ENCODE data around the gene OR5H6. TPM values are rescaled to one million over a fixed set of nuclear protein-coding genes. Genes with fewer than 3 reads are reported as not detected.

Gene OR5H6
- total RNA-seq, 1 donor from 2014 or later: not detected

Other genes starting within 250 kb of the OR5H6 start
- gene GABRR3, start 228.9 kb upstream of the OR5H6 start, total RNA-seq: not detected
- not detected for gene OR5AC2, start 177.1 kb upstream of the OR5H6 start, total RNA-seq
- not detected for gene OR5H1, start 133.5 kb upstream of the OR5H6 start, total RNA-seq
- not detected for gene OR5H14, start 116.8 kb upstream of the OR5H6 start, total RNA-seq
- not detected for gene OR5H15, start 97.5 kb upstream of the OR5H6 start, total RNA-seq
- gene OR5H2, start 18.3 kb downstream of the OR5H6 start, total RNA-seq: not detected
- gene OR5K4, start 89.6 kb downstream of the OR5H6 start, total RNA-seq: not detected
- not detected for gene OR5K3, start 126.4 kb downstream of the OR5H6 start, total RNA-seq
- not detected for gene OR5K1, start 199.0 kb downstream of the OR5H6 start, total RNA-seq
- gene OR5K2, start 233.4 kb downstream of the OR5H6 start, total RNA-seq: not detected

All from Right ventricle myocardium superior (tissue), 1 donor.